Neural cell (in vitro differentiated cells): ENCODE data around the gene SLC9A5. TPM values are rescaled to one million over a fixed set of nuclear protein-coding genes. Genes with fewer than 3 reads are reported as not detected.

ENCODE experiments used
- H2AFZ ChIP-seq: fragments of 200-600, 300-800 bp; sonication (generic), shearing (Covaris generic); 2 replicates; pipeline ENCODE4 v1.6.0; 2014; ENCODE audit warnings: low read depth, mild to moderate bottlenecking, antibody characterized with exemption, low read length, moderate library complexity
- H3F3A ChIP-seq: fragments of 200-600 bp; shearing (Covaris generic); 2 replicates; pipeline ENCODE4 v1.6.1; 2016; ENCODE audit warnings: mild to moderate bottlenecking, moderate library complexity, mixed read lengths, antibody characterized with exemption, low read length; ENCODE audit not compliant: insufficient read depth, poor library complexity, severe bottlenecking
- H3K27ac ChIP-seq: fragments of 200-600, 300-800 bp; sonication (generic), shearing (Covaris generic); 2 replicates; pipeline ENCODE4 v1.5.1; 2014; ENCODE audit warnings: mild to moderate bottlenecking, low read length, moderate library complexity
- H3K27me3 ChIP-seq: fragments of 300-800, 200-600 bp; sonication (generic), shearing (Covaris generic); 2 replicates; pipeline ENCODE4 v1.6.0; 2014; ENCODE audit warnings: mild to moderate bottlenecking, low read depth, low read length, moderate library complexity; ENCODE audit not compliant: insufficient read depth
- H3K36me3 ChIP-seq: fragments of 300-800, 200-600 bp; sonication (generic), shearing (Covaris generic); 2 replicates; pipeline ENCODE4 v1.5.1; 2014; ENCODE audit warnings: mild to moderate bottlenecking, antibody characterized with exemption, low read length, moderate library complexity; ENCODE audit not compliant: insufficient read depth
- H3K4me2 ChIP-seq: fragments of 300-800, 200-600 bp; sonication (generic), shearing (Covaris generic); 2 replicates; pipeline ENCODE4 v1.6.0; 2014; ENCODE audit warnings: mild to moderate bottlenecking, low read length
- H3K4me3 ChIP-seq: fragments of 300-800, 200-600 bp; sonication (generic), shearing (Covaris generic); 2 replicates; pipeline ENCODE4 v1.5.1; 2014; ENCODE audit warnings: mild to moderate bottlenecking, low read length, moderate library complexity
- H3K79me2 ChIP-seq: fragments of 200-600 bp; shearing (Covaris generic); replicated peaks from 2 replicates; pipeline ENCODE4 v1.6.0; 2014; ENCODE audit warnings: mild to moderate bottlenecking, low read length, moderate library complexity; ENCODE audit not compliant: insufficient read depth
- H3K9ac ChIP-seq: fragments of 300-800, 200-600 bp; sonication (generic), shearing (Covaris generic); 2 replicates; pipeline ENCODE4 v1.6.1; 2016; ENCODE audit warnings: mild to moderate bottlenecking, low read length, mixed read lengths
- H3K9me2 ChIP-seq: fragments of 200-600 bp; shearing (Covaris generic); 2 replicates; pipeline ENCODE4 v1.6.1; 2016; ENCODE audit warnings: mild to moderate bottlenecking, low read length, mixed read lengths; ENCODE audit not compliant: insufficient read depth
- H3K9me3 ChIP-seq: fragments of 200-600, 300-800 bp; sonication (generic), shearing (Covaris generic); 2 replicates; pipeline ENCODE4 v1.6.1; 2016; ENCODE audit warnings: mild to moderate bottlenecking, mixed run types, low read length, moderate library complexity, mixed read lengths
- H4K20me1 ChIP-seq: fragments of 200-600 bp; shearing (Covaris generic); 2 replicates; pipeline ENCODE4 v1.6.1; 2016; ENCODE audit warnings: mild to moderate bottlenecking, mixed run types; ENCODE audit not compliant: insufficient read depth
- CTCF ChIP-seq: fragments of 450-650 bp; IDR thresholded peaks from 2 replicates; pipeline ENCODE4 v1.5.1; 2014; ENCODE audit warnings: antibody characterized with exemption, mild to moderate bottlenecking, moderate library complexity; ENCODE audit not compliant: poor library complexity, severe bottlenecking
- EP300 ChIP-seq: fragments of 450-650 bp; conservative IDR thresholded peaks from 2 replicates; pipeline ENCODE4 v1.6.1; 2014; ENCODE audit warnings: antibody characterized with exemption, mild to moderate bottlenecking, moderate library complexity; ENCODE audit not compliant: poor library complexity, severe bottlenecking
- EZH2 ChIP-seq: fragments of 200-600, 300-800 bp; shearing (Covaris generic), sonication (generic); IDR thresholded peaks from 2 replicates; pipeline ENCODE4 v1.6.1; 2014; ENCODE audit warnings: antibody characterized with exemption, low read length, borderline replicate concordance, mild to moderate bottlenecking; ENCODE audit not compliant: insufficient read depth, poor library complexity, severe bottlenecking
- MXI1 ChIP-seq: fragments of 450-650 bp; conservative IDR thresholded peaks from 2 replicates; pipeline ENCODE4 v1.6.1; 2014; ENCODE audit warnings: antibody characterized with exemption, mild to moderate bottlenecking; ENCODE audit not compliant: poor library complexity, severe bottlenecking
- POLR2AphosphoS5 ChIP-seq: IDR thresholded peaks from 2 replicates; pipeline ENCODE4 v1.6.1; 2012
- RAD21 ChIP-seq: fragments of 450-650 bp; conservative IDR thresholded peaks from 2 replicates; pipeline ENCODE4 v1.6.1; 2014; ENCODE audit warnings: antibody characterized with exemption, mild to moderate bottlenecking, moderate library complexity
- REST ChIP-seq: IDR thresholded peaks from 2 replicates; pipeline ENCODE4 v1.6.1; 2012; ENCODE audit warnings: borderline replicate concordance
- SMC3 ChIP-seq: fragments of 450-650 bp; conservative IDR thresholded peaks from 2 replicates; pipeline ENCODE4 v1.6.1; 2014; ENCODE audit warnings: antibody characterized with exemption, mild to moderate bottlenecking, moderate library complexity; ENCODE audit not compliant: poor library complexity
- TAF1 ChIP-seq: IDR thresholded peaks from 2 replicates; pipeline ENCODE4 v1.6.1; 2012; ENCODE audit warnings: low read depth
- polyA plus RNA-seq: library from polyadenylated mRNA; depleted of rRNA; stranded (reverse); fragments of >200 nt; gene quantifications from 2 replicates; pipeline ENCODE4 v1.2.3, GENCODE V29; 2014

SLC9A5 gene
- polyA plus RNA-seq, 1 donor from 2014 or later: 1.8 TPM

GRCh38 chr16:67238278-67238575 is 10.6 kb upstream of the SLC9A5 start:
- Histone ChIP-seq H3K9ac (no peak overlapping the region), H3K27ac (no peak overlapping the region), H3K9me2 (no peaks in the 10 kb centered on the region), H4K20me1 (no peaks in the 10 kb centered on the region), H3K4me2 (no peak overlapping the region), H3K36me3 (no peaks in the 10 kb centered on the region), H3K27me3 (no peaks in the 10 kb centered on the region), H2AFZ (no peak overlapping the region), H3K79me2 (no peaks in the 10 kb centered on the region), H3F3A (no peaks in the 10 kb centered on the region), H3K4me3 (no peak overlapping the region), H3K9me3 (no peaks in the 10 kb centered on the region)
- no peak for TF ChIP-seq TAF1
- no peak for TF ChIP-seq REST
- TF ChIP-seq MXI1: no peak
- no peak for TF ChIP-seq POLR2AphosphoS5
- no peak for TF ChIP-seq SMC3
- no peak for TF ChIP-seq CTCF
- TF ChIP-seq RAD21: no peak
- TF ChIP-seq EZH2: no peak
- TF ChIP-seq EP300: no peak

DNA sequence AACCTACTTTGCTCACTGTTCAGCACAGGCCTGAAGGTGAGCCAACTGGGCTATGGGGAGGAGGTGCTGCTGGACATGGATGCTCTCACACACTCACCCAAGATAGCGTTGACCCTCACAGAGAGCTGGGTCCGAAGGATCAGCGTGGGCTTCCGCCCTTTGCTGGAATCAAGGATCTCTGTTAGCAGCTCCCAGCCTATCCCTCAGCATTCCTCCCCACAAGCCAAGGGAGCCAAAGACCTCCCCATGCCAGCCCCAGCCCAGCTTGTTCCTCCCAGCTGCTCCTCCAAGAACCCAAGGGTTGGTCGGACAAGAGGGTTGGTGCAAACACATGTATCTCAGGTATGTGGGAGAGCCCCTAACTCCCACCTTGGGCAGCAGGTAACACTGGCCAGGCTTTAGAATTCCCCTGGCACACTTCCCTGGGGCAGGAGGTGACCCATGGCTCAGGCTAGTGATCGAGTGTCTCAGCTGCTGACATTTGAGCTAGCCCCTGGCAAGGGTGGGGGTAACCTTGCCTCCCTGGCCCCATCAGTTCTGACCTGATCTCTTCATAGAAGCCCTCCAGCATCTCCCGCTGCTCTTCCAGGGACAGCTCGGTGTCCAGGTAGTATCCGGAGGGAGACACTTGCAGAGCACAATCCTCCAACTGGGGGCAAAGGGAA is 9.8 kb upstream of the SLC9A5 start:
- H3K36me3 ChIP-seq: no peaks in the 10 kb centered on the region
- TF ChIP-seq TAF1 (no peak), CTCF (no peak), POLR2AphosphoS5 (no peak), MXI1 (no peak), REST (no peak), SMC3 (no peak), RAD21 (no peak), EP300 (no peak), EZH2 (no peak)
- no peaks in the 10 kb centered on the region for H3K9me2 ChIP-seq
- H3K9me3 ChIP-seq: no peaks in the 10 kb centered on the region
- H3K4me2 ChIP-seq: no peak overlapping the region
- no peaks in the 10 kb centered on the region for H3K27me3 ChIP-seq
- H2AFZ ChIP-seq: no peak overlapping the region
- no peak overlapping the region for H3K4me3 ChIP-seq
- no peaks in the 10 kb centered on the region for H3K79me2 ChIP-seq
- H3K9ac ChIP-seq: no peak overlapping the region
- no peak overlapping the region for H3K27ac ChIP-seq
- H4K20me1 ChIP-seq: no peaks in the 10 kb centered on the region
- H3F3A ChIP-seq: no peaks in the 10 kb centered on the region
